ENCODE measurements around the gene LATS1. TPM values are rescaled to one million over a fixed set of nuclear protein-coding genes. Genes with fewer than 3 reads are reported as not detected.

The LATS1 gene
- total RNA-seq, 1 donor from 2014 or later = 31.8 TPM

GRCh38 chr6:149660028-149660427 is 57.9 kb downstream of the LATS1 start:
- DNase-seq = no peak

DNA sequence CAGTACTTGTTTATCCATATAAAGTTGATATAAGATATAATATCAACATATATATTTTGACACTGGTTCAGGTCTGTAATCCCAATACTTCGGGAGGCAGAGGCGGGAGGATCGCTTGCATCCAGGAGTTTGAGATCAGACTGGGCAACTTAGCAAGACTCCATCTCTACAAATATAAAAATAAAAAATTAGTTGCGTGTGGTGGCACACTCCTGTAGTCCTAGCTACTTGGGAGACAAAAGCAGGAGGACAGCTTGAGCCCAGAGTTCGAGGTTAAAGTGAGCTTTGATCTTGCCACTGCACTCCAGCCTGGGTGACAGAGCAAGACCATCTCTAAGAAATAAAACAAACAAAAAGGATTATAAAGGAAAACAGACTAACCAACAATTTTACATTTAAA is 60.5 kb downstream of the LATS1 start:
- no peak for DNase-seq

GRCh38 chr6:149651056-149651455 is 66.8 kb downstream of the LATS1 start:
- no peak for DNase-seq

DNA sequence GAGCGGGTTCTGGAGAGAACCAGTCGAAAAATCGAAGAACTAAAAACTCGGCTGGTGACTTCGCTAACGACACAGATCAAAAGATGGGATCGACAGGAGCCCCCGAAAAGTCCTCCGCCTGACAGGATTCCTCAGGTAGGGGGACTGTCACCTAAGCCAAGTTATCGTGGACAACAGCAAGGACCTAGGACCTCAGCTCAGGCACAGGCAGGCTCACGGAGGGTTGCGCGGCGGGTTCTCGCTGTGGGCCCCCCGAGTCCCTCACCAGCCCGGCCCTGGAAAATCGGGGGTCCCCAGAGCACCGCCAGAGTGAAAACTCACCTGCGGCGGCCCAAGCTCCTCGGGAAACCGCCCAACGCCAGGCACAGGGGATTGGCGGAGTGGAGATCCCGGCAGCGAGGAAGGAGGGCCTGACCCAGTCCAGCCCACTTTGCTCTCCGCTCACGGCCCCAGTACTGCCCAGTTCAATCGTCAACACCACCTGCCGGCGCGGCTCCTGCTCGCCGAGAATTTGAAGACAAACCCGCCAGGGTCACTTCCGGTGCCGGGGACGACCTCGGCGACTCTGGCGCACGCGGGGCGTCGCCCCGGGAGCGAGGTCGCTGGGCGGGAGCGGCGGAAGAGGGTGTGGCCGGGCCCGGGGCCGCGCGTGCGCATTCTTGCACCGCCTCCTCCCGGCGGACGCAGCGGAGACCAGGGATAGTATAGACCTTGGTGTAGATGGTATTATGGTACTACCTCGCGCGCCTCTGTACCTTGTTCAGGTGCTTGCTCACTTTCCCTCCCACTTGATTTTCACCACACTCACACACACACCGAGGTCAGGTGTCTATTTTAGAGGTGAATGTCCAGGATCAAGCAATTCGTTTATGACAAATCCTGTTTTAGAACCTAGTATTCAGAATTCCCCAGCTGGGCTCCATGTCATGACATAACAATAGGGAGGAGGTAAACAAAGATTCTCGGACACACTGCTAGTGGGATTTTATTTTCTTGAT is 69.5 kb downstream of the LATS1 start, which contains the start of gene KATNA1:
Gene KATNA1 (minus strand): TSS at position 567 of the 998 bp plus-strand sequence. CDS start 10,167 bp downstream, outside the sequence.
- DNase-seq = peak; percentile 90

DNA sequence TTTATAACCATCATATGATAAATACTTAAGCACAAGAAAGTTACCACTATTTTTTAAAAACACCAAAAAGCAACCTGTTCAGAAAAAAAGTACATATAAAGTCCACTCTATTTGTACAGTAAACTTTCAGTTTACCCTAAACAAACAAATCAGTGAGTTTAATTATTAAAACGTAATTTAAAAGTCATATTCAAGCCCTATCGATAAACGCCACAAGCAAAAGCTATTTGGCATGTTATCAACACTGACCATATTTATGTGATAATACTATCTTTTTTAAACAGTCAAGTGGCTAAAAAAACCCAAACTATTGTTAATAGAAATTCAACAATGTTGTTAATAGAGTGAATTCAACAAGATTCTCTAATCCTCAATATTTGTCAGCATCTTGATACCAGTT is 71.3 kb downstream of the LATS1 start:
- no peak for DNase-seq

DNA sequence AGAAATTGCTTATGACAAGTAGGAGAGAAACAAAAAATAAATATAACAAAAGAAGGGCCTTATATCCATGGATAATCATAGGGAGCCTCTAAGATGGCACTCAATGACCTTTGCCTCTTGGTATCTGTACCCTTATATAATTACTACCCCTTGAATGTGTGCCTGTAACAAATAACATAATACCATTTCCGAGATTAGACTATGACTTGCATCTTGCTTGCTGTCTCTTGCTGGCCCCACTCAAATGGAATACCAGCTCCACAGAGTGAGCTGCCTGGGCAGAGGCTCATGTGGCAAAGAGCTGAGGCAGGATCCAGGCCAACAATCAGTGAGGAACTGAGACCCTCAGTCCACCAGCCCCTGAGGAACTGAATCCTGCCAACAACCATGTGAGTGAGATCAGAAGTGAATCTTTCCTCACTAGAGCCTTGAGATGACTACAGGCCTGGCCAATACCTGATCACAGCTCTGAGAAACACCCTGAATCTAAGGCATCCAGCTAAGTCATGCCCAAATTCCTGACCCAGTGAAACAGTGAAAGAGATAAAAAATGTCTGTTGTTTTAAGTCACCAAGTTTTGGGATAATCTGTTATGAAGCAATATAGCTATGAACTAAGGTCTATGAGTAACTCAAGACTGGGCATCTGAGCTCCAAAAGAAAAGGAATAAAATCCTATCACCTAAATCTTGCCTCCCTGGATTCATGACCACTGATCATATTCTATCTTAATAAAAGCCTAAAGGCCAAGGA is 74.9 kb downstream of the LATS1 start:
- no peak for DNase-seq

GRCh38 chr6:149636124-149636523 is 81.8 kb downstream of the LATS1 start:
- DNase-seq = no peak

DNA sequence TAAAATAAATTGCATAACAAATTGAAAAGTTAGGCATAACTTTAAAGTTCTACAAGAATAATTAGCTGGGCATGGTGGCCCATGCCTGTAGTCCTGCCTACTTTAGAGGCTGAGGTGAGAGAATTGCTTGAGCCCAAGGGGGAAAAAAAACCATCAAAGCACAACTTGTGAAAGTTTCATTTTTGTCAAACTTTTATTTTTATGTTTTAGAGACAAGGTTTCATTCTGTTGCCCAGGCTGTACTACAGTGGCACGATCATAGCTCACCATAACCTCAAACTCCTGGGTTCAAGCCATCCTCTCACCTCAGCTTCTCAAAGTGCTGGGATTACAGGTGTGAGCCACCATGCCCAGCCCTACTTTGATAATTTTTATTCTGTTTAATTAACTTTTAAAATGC is 83.6 kb downstream of the LATS1 start:
- no peak for DNase-seq

GRCh38 chr6:149628875-149629510 is 88.9 kb downstream of the LATS1 start:
- no peak for DNase-seq

GRCh38 chr6:149627672-149628071 is 90.2 kb downstream of the LATS1 start:
- no peak for DNase-seq

DNA sequence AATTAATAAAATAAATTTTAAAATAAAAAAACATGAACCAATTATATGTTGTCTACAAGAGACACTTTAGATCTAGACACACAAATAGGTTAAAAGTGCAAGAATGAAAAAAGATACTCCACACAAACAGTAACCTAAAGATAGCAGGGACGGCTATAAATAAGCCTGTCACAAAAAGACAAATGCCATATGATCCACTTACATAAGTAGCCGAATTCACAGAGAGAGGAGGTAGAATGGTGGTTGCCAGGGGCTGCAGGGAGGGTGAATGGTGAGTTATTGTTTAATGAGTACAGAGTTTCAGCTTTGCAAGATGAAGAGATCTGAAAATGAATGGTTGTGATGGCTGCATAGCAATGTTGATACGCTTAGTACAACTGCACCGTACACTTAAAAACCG is 102.1 kb downstream of the LATS1 start:
- peak; percentile 34 for DNase-seq

DNA sequence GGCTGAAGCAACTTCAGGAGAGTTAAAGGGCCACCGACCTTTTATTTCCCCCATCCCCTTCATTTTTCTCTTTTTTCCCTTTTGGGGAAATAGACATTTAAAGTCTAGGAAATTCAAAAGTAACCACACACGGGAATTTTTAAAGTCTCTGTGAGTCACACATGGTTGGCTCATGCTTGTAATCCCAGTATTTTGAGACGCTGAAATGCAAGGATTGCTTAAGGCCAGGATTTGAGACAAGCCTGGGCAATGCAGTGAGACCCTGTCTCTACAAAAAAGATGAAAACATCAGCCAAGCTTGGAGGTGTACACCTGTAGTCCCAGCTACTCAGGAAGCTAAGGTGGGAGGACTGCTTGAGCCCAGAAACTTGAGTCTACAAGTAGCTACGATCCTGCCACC is 103.6 kb downstream of the LATS1 start:
- no peak for DNase-seq

DNA sequence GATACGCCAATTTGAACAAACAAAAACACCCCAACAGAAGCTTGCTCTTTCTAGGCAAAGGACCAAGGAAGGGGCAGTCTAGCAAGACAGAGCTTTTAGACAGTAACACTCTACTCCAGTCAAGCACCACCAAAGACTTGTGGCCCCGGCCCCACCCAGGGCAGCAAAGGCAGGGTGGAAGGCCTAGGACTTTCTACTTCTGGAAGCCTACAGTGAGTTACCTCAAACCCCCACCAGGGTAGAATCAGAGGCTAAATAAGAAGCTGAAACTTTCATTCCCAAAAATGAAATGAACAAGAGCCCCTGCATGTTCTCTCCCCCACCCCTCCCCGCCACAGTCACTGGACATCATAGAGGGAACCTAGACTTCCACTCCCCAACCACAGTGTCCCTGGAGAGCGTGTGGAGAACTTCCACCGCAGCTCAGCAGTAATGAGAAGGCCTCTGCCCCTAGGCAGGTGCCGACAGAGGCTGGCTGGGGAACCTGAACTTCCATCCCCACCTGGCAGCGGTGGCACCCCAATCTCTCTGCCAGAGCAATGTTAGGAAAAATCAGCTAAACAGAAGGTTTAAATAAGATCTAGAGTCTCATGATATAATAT is 109.4 kb downstream of the LATS1 start:
- DNase-seq = no peak

Small RNA genes within 50 kb of the gene (small RNA-seq; reads per million reads assigned to genes)
- not detected for gene RF00019 (ENCODE audit: low replicate concordance)

Other genes with a start within 250 kb of the LATS1 start
- 0.72 TPM for gene ZC3H12D, start 233.1 kb downstream of the LATS1 start, total RNA-seq
- gene PPIL4, start 172.1 kb downstream of the LATS1 start, total RNA-seq = 45.5 TPM
- gene GINM1, start 151.7 kb downstream of the LATS1 start, total RNA-seq = 56.1 TPM
- gene KATNA1, start 69.4 kb downstream of the LATS1 start, total RNA-seq = 27.3 TPM
- gene NUP43, start 28.4 kb upstream of the LATS1 start, total RNA-seq = 27.6 TPM
- gene PCMT1, start 31.6 kb upstream of the LATS1 start, total RNA-seq = 165 TPM
- 38.5 TPM for gene LRP11, start 146.3 kb upstream of the LATS1 start, total RNA-seq
- gene RAET1E, start 180.0 kb upstream of the LATS1 start, total RNA-seq = 8.8 TPM
- 1.1 TPM for gene RAET1G, start 205.0 kb upstream of the LATS1 start, total RNA-seq
- not detected for gene ULBP2, start 223.9 kb upstream of the LATS1 start, total RNA-seq
- 0.41 TPM for gene ULBP1, start 245.8 kb upstream of the LATS1 start, total RNA-seq